G401 (cell line): ENCODE measurements around the gene TMEM220. TPM values are rescaled to one million over a fixed set of nuclear protein-coding genes. Genes with fewer than 3 reads are reported as not detected.

Experiments used
- DNase-seq: peaks from one replicate; pipeline ENCODE4 v3.0.0-alpha.2; 2015; ENCODE audit warnings: low spot score
- in situ Hi-C: cut with HindIII; loops from 2 replicates; pipeline ENCODE4 v1.10.0; 2016; ENCODE audit warnings: low sequenced_read_pairs, mixed read lengths
- total RNA-seq: library from RNA; depleted of rRNA; stranded (reverse); fragments of >200 nt; shearing (Covaris generic); gene quantifications from 2 replicates; pipeline ENCODE4 v1.2.3, GENCODE V29; 2014

The TMEM220 gene
- total RNA-seq, 1 experiment from 2014 or later, result 2.2 TPM

- DNase-seq, result no peak
- in situ Hi-C loops, result no loop called here
Observed at GRCh38 chr17:10756185-10756584, 26.4 kb upstream of the TMEM220 start.

- in situ Hi-C loops, result no loop called here
- DNase-seq, result no peak
Observed at GRCh38 chr17:10755592-10756127, 25.8 kb upstream of the TMEM220 start.

GRCh38 chr17:10754861-10755591 is 25.2 kb upstream of the TMEM220 start:
- in situ Hi-C loops, result no loop called here
- DNase-seq, result no peak

GRCh38 chr17:10754109-10754508 is 24.3 kb upstream of the TMEM220 start:
- in situ Hi-C loops, result no loop called here
- DNase-seq, result peak; percentile 13

- no peak for DNase-seq
- in situ Hi-C loops, result no loop called here
Observed at GRCh38 chr17:10752696-10753095, 22.9 kb upstream of the TMEM220 start.

GRCh38 chr17:10751563-10751962 is 21.7 kb upstream of the TMEM220 start:
- in situ Hi-C loops, result no loop called here

GRCh38 chr17:10750210-10750609 is 20.4 kb upstream of the TMEM220 start:
- in situ Hi-C loops, result no loop called here
- no peak for DNase-seq

More at GRCh38 chr17:10751563-10751962, 21.7 kb upstream of the TMEM220 start:
- no peak for DNase-seq

- DNase-seq, result no peak
- in situ Hi-C loops, result no loop called here
Observed at GRCh38 chr17:10748531-10749181, 18.8 kb upstream of the TMEM220 start.

GRCh38 chr17:10745231-10745630 is 15.4 kb upstream of the TMEM220 start:
- DNase-seq, result no peak
- in situ Hi-C loops, result no loop called here

- in situ Hi-C loops, result no loop called here
Observed at GRCh38 chr17:10744501-10745000, 14.7 kb upstream of the TMEM220 start.

GRCh38 chr17:10743316-10744009 is 13.6 kb upstream of the TMEM220 start:
- no peak for DNase-seq
- in situ Hi-C loops, result no loop called here

More at GRCh38 chr17:10744501-10745000, 14.7 kb upstream of the TMEM220 start:
- no peak for DNase-seq

GRCh38 chr17:10742431-10742830 is 12.6 kb upstream of the TMEM220 start:
- in situ Hi-C loops, result no loop called here
- DNase-seq, result no peak

GRCh38 chr17:10741416-10742135 is 11.8 kb upstream of the TMEM220 start:
- no peak for DNase-seq
- in situ Hi-C loops, result no loop called here

GRCh38 chr17:10739386-10739785 is 9.6 kb upstream of the TMEM220 start:
- DNase-seq, result no peak
- in situ Hi-C loops, result no loop called here

GRCh38 chr17:10738521-10739258 is 8.9 kb upstream of the TMEM220 start:
- no peak for DNase-seq
- in situ Hi-C loops, result no loop called here

GRCh38 chr17:10737736-10738135 is 7.9 kb upstream of the TMEM220 start:
- no peak for DNase-seq
- in situ Hi-C loops, result no loop called here

- DNase-seq, result peak; percentile 33
Observed at GRCh38 chr17:10737168-10737622, 7.4 kb upstream of the TMEM220 start.

GRCh38 chr17:10735821-10736220 is 6.0 kb upstream of the TMEM220 start:
- in situ Hi-C loops, result no loop called here
- no peak for DNase-seq

More at GRCh38 chr17:10737168-10737622, 7.4 kb upstream of the TMEM220 start:
- in situ Hi-C loops, result no loop called here
